IMR-90 (cell line): Measurements from ENCODE around the gene TGFBR1. TPM values are rescaled to one million over a fixed set of nuclear protein-coding genes. Genes with fewer than 3 reads are reported as not detected.

ENCODE experiments used
- ATAC-seq: fragments of 200-7000 bp; cut with Tn5 transposase; 2 replicates; pipeline ENCODE4 v1.9.1; 2020; ENCODE audit warnings: low read depth, mild to moderate bottlenecking, moderate library complexity
- BruUV-seq: library from RNA; stranded (reverse); fragments of 400-500 nt; replicated peaks from 2 replicates; lab custom pipeline; 2021; lab: Mats Ljungman, UMichigan
- CTCF ChIA-PET: fragments of 300-600 bp; formaldehyde crosslinking; extraction: SDS; loops from one replicate; lab custom pipeline; 2021; ENCODE audit warnings: antibody characterized with exemption; lab: Yijun Ruan, JAX
- POLR2A ChIA-PET: fragments of 300-600 bp; sonication (Branson Sonifier 250); formaldehyde crosslinking; loops from one replicate; lab custom pipeline; 2022; ENCODE audit warnings: antibody characterized with exemption; ENCODE audit not compliant: unreplicated experiment; lab: Charles Lee
- DNase-seq: peaks from one replicate; pipeline ENCODE4 v3.0.0; 2013
- H2AFZ ChIP-seq: replicated peaks from 2 replicates; pipeline ENCODE3; 2013; ENCODE audit warnings: low read length, mild to moderate bottlenecking; ENCODE audit not compliant: poor library complexity
- H2AK5ac ChIP-seq: 2 replicates; pipeline ENCODE4 v1.6.1; 2013; ENCODE audit warnings: low read depth, low read length, inconsistent platforms
- H2AK9ac ChIP-seq: replicated peaks from 2 replicates; pipeline ENCODE3; 2013; ENCODE audit warnings: mild to moderate bottlenecking, low read depth, low read length, moderate library complexity; ENCODE audit not compliant: poor library complexity
- H2BK120ac ChIP-seq: 2 replicates; pipeline ENCODE4 v1.6.1; 2013; ENCODE audit warnings: low read depth, low read length, inconsistent platforms
- H2BK15ac ChIP-seq: 3 replicates; pipeline ENCODE4 v1.6.1; 2013; ENCODE audit warnings: low read depth, low read length, inconsistent platforms
- H2BK20ac ChIP-seq: 2 replicates; pipeline ENCODE4 v1.6.1; 2013; ENCODE audit warnings: low read depth, mild to moderate bottlenecking, inconsistent platforms, low read length, moderate library complexity
- H2BK5ac ChIP-seq: 2 replicates; pipeline ENCODE4 v1.6.1; 2013; ENCODE audit warnings: mild to moderate bottlenecking, low read depth, low read length, inconsistent platforms; ENCODE audit not compliant: poor library complexity, severe bottlenecking
- H3K14ac ChIP-seq: replicated peaks from 2 replicates; pipeline ENCODE4 v1.6.1; 2013; ENCODE audit warnings: low read depth, low read length, inconsistent platforms
- H3K18ac ChIP-seq: 2 replicates; pipeline ENCODE4 v1.6.1; 2013; ENCODE audit warnings: low read depth, low read length, control low read depth
- H3K23ac ChIP-seq: 2 replicates; pipeline ENCODE4 v1.6.1; 2013; ENCODE audit warnings: low read depth, low read length, inconsistent platforms
- H3K27ac ChIP-seq: 2 replicates; pipeline ENCODE4 v1.5.1; 2013; ENCODE audit warnings: mild to moderate bottlenecking, control low read depth, low read length; ENCODE audit not compliant: insufficient read depth
- H3K27me3 ChIP-seq: 2 replicates; pipeline ENCODE4 v1.6.1; 2013; ENCODE audit warnings: low read length; ENCODE audit not compliant: control insufficient read depth, insufficient read depth
- H3K36me3 ChIP-seq: 2 replicates; pipeline ENCODE4 v1.6.1; 2013; ENCODE audit warnings: low read length, mixed read lengths; ENCODE audit not compliant: control insufficient read depth, insufficient read depth
- H3K4ac ChIP-seq: 2 replicates; pipeline ENCODE4 v1.6.1; 2013; ENCODE audit warnings: low read depth, low read length, inconsistent platforms
- H3K4me1 ChIP-seq: 2 replicates; pipeline ENCODE4 v1.6.1; 2013; ENCODE audit warnings: low read length, mixed read lengths; ENCODE audit not compliant: control insufficient read depth, insufficient read depth
- H3K4me2 ChIP-seq: 2 replicates; pipeline ENCODE4 v1.6.1; 2013; ENCODE audit warnings: low read depth, mild to moderate bottlenecking, control low read depth, low read length, moderate library complexity
- H3K4me3 ChIP-seq: 2 replicates; pipeline ENCODE4 v1.5.1; 2013; ENCODE audit warnings: low read depth, mild to moderate bottlenecking, control low read depth, low read length, moderate library complexity; ENCODE audit not compliant: insufficient read depth
- H3K56ac ChIP-seq: 2 replicates; pipeline ENCODE4 v1.6.1; 2013; ENCODE audit warnings: low read length, inconsistent platforms; ENCODE audit not compliant: insufficient read depth; ENCODE audit errors: extremely low read depth
- H3K79me1 ChIP-seq, 2 experiments: 2 replicates each; pipeline ENCODE4 v1.6.1; 2013; ENCODE audit warnings: low read length in 2 of 2, inconsistent platforms in 1 of 2, low read depth in 1 of 2
- H3K9ac ChIP-seq: 2 replicates; pipeline ENCODE4 v1.6.1; 2013; ENCODE audit warnings: low read depth, low read length, control low read depth
- H3K9me1 ChIP-seq: 2 replicates; pipeline ENCODE4 v1.6.1; 2013; ENCODE audit warnings: low read length, inconsistent platforms; ENCODE audit not compliant: insufficient read depth
- H3K9me3 ChIP-seq: 2 replicates; pipeline ENCODE4 v1.6.1; 2013; ENCODE audit warnings: low read length; ENCODE audit not compliant: control insufficient read depth, insufficient read depth
- H4K20me1 ChIP-seq: 2 replicates; pipeline ENCODE4 v1.6.1; 2013; ENCODE audit warnings: low read length, inconsistent platforms; ENCODE audit not compliant: insufficient read depth
- H4K5ac ChIP-seq: 2 replicates; pipeline ENCODE4 v1.6.1; 2013; ENCODE audit warnings: mild to moderate bottlenecking, low read depth, low read length, control low read depth
- H4K8ac ChIP-seq, 2 experiments: 2 replicates each; pipeline ENCODE4 v1.6.1; 2013; ENCODE audit warnings: low read depth in 2 of 2, low read length in 2 of 2, control low read depth in 1 of 2, inconsistent platforms in 1 of 2
- H4K91ac ChIP-seq: 2 replicates; pipeline ENCODE4 v1.6.1; 2013; ENCODE audit warnings: low read depth, low read length, inconsistent platforms; ENCODE audit not compliant: insufficient read depth
- CEBPB ChIP-seq: IDR thresholded peaks from 2 replicates; pipeline ENCODE4 v1.6.1; 2012; ENCODE audit warnings: low read depth, low read length, improper control_type of control experiment
- ELK1 ChIP-seq: fragments of 150-350 bp; IDR thresholded peaks from 2 replicates; pipeline ENCODE4 v1.6.1; 2016; ENCODE audit warnings: low read depth, mild to moderate bottlenecking, low read length, moderate library complexity, borderline replicate concordance
- NFE2L2 ChIP-seq: fragments of 150-350 bp; IDR thresholded peaks from 2 replicates; pipeline ENCODE4 v1.6.1; 2016; ENCODE audit warnings: low read depth, mild to moderate bottlenecking, low read length
- POLR2A ChIP-seq: IDR thresholded peaks from 2 replicates; pipeline ENCODE4 v1.6.1; 2012; ENCODE audit warnings: mild to moderate bottlenecking, low read depth, low read length
- RFX5 ChIP-seq: IDR thresholded peaks from 2 replicates; pipeline ENCODE4 v1.8.0; 2012; ENCODE audit warnings: low read depth, mild to moderate bottlenecking, low read length, moderate library complexity
- WGBS, 2 experiments: methylation state at CpG; one replicate each; pipeline versions ENCODE4 v1.1.5 to v1.1.7; 2013; ENCODE audit warnings: missing lambda C conversion rate in 2 of 2; ENCODE audit not compliant: insufficient read length in 1 of 2; ENCODE audit errors: extremely low coverage in 2 of 2; 5-methylcytosine and 5-hydroxymethylcytosine counted together
- dilution Hi-C: fragments of 300-500 bp; cut with HindIII; formaldehyde crosslinking; loops from one replicate; pipeline ENCODE4 v1.14.3; 2018; ENCODE audit warnings: low sequenced_read_pairs; ENCODE audit not compliant: unreplicated experiment
- in situ Hi-C: fragments of 300-500 bp; cut with MboI; formaldehyde crosslinking; loops from 3 replicates; pipeline ENCODE4 v1.14.3; 2019; ENCODE audit warnings: low sequenced_read_pairs, inconsistent platforms, mixed read lengths
- intact Hi-C: fragments of 100-400 bp; cut with micrococcal nuclease; formaldehyde crosslinking; loops from 2 replicates; pipeline ENCODE4 v1.10.0; 2022
- polyA plus RNA-seq, 3 experiments: library from polyadenylated mRNA; depleted of rRNA; stranded (reverse); fragments of >200 nt; gene quantifications; 2 replicates each; pipeline ENCODE4 v1.2.3, GENCODE V29; 2012; ENCODE audit warnings: low replicate concordance in 1 of 3
- total RNA-seq: library from RNA; depleted of rRNA; stranded (reverse); fragments of >200 nt; gene quantifications from 2 replicates; pipeline ENCODE4 v1.2.3, GENCODE V29; 2012
- TF ChIP-seq, protein P1 (sequence below): conservative IDR thresholded peaks from 2 replicates; pipeline ENCODE4 v1.5.1; 2012; ENCODE audit warnings: mild to moderate bottlenecking, low read depth, low read length, improper control_type of control experiment

Gene TGFBR1
- total and polyA plus RNA-seq, 2 of the 4 experiments (the other 2 are of a cell fraction): 15.1 to 75.3 TPM

GRCh38 chr9:99090336-99091130, 14.4 kb upstream of the TGFBR1 start:
- DNase-seq: no peak
- no peak overlapping the region for H2BK15ac ChIP-seq
- H4K91ac ChIP-seq: no peak overlapping the region
- in situ Hi-C loops (no loop called here), intact Hi-C loops (no loop called here), dilution Hi-C loops (no loop called here)
- H3K9me1 ChIP-seq: peaks cover 12% of the 10 kb centered on the region
- TF ChIP-seq ELK1 (no peak), NFE2L2 (no peak), POLR2A (no peak), CEBPB (no peak), RFX5 (no peak)
- TF ChIP-seq, protein P1, sequence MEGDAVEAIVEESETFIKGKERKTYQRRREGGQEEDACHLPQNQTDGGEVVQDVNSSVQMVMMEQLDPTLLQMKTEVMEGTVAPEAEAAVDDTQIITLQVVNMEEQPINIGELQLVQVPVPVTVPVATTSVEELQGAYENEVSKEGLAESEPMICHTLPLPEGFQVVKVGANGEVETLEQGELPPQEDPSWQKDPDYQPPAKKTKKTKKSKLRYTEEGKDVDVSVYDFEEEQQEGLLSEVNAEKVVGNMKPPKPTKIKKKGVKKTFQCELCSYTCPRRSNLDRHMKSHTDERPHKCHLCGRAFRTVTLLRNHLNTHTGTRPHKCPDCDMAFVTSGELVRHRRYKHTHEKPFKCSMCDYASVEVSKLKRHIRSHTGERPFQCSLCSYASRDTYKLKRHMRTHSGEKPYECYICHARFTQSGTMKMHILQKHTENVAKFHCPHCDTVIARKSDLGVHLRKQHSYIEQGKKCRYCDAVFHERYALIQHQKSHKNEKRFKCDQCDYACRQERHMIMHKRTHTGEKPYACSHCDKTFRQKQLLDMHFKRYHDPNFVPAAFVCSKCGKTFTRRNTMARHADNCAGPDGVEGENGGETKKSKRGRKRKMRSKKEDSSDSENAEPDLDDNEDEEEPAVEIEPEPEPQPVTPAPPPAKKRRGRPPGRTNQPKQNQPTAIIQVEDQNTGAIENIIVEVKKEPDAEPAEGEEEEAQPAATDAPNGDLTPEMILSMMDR: no peak
- H3K27ac ChIP-seq: no peak overlapping the region
- H3K23ac ChIP-seq: no peak overlapping the region
- no peak overlapping the region for H3K4ac ChIP-seq
- no TSS peak for BruUV-seq
- no peaks in the 10 kb centered on the region for H3K79me1 ChIP-seq
- H2AFZ ChIP-seq: no peak overlapping the region
- no peak overlapping the region for H3K4me3 ChIP-seq
- no peak overlapping the region for H3K18ac ChIP-seq
- ATAC-seq: no peak
- ChIA-PET POLR2A (no interaction called here), CTCF (no interaction called here)
- no CpG with 5 or more reads among the region's 5 CpGs for WGBS, 2 experiments
- peaks cover 4% of the 10 kb centered on the region for H3K9me3 ChIP-seq
- H2AK5ac ChIP-seq: no peak overlapping the region
- 0 out of 2 replicates have a peak, but pooled peaks cover 2% of the 10 kb centered on the region for H3K27me3 ChIP-seq
- H2AK9ac ChIP-seq: no peak overlapping the region
- no peaks in the 10 kb centered on the region for H4K20me1 ChIP-seq
- no peak overlapping the region for H2BK5ac ChIP-seq
- no peaks in the 10 kb centered on the region for H3K36me3 ChIP-seq
- H3K9ac ChIP-seq: no peak overlapping the region
- H4K5ac ChIP-seq: no peak overlapping the region
- no peak overlapping the region for H2BK120ac ChIP-seq
- peaks cover 12% of the 10 kb centered on the region for H3K4me1 ChIP-seq
- H3K4me2 ChIP-seq: no peak overlapping the region
- H4K8ac ChIP-seq: no peak overlapping the region
- no peak overlapping the region for H3K14ac ChIP-seq
- H3K56ac ChIP-seq: no peak overlapping the region
- no peak overlapping the region for H2BK20ac ChIP-seq
